NB4 (cell line): ENCODE measurements around the gene TNFRSF1A.

ENCODE experiments used
- DNase-seq: peaks from one replicate; pipeline ENCODE4 v3.0.0; 2010; ENCODE audit warnings: low read depth
- H3K4me3 ChIP-seq: one replicate; pipeline ENCODE4 v1.5.1; 2011; ENCODE audit warnings: mild to moderate bottlenecking, low read depth, low read length, moderate library complexity
- CTCF ChIP-seq: IDR thresholded peaks from one replicate; pipeline ENCODE4 v1.5.1; 2012; ENCODE audit warnings: low read depth, low read length
- MYC ChIP-seq: IDR thresholded peaks from 2 replicates; pipeline ENCODE4 v1.6.1; 2011; ENCODE audit warnings: low read depth, low read length
- POLR2A ChIP-seq: IDR thresholded peaks from 2 replicates; pipeline ENCODE4 v1.6.1; 2011; ENCODE audit warnings: mild to moderate bottlenecking; ENCODE audit not compliant: insufficient read length; ENCODE audit errors: extremely low read depth
- TF ChIP-seq, protein P1 (sequence below): IDR thresholded peaks from 2 replicates; pipeline ENCODE4 v1.6.1; 2011; ENCODE audit warnings: low read depth, low read length

The TNFRSF1A gene

DNA sequence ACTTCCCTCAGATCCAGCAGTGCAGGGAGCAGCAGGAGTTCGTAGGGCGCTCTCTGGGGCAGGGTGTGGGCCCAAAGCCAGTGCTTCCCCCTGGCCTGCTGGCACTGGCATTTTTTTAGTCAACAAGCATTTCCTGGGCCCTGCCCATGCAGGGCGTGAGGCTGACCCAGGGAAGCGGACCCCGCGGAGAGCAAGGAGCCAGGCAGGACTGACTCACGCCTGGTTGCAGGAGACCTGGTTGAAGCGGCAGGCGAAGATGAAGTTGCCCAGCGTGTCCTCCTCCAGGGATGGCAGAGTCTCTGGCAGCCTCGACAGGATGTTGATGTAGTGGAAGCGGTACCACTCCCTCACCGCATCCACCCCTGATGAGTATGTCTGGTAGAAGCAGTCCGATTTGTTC is 20.0 kb upstream of the TNFRSF1A start:
- TF ChIP-seq, protein P1, sequence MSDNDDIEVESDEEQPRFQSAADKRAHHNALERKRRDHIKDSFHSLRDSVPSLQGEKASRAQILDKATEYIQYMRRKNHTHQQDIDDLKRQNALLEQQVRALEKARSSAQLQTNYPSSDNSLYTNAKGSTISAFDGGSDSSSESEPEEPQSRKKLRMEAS = no peak
- TF ChIP-seq POLR2A = no peak
- no peak for TF ChIP-seq CTCF
- no peak for TF ChIP-seq MYC
- no peak for DNase-seq
- no peak overlapping the region for H3K4me3 ChIP-seq

GRCh38 chr12:6360578-6361490 is 19.0 kb upstream of the TNFRSF1A start:
- no peak overlapping the region for H3K4me3 ChIP-seq
- DNase-seq = no peak
- TF ChIP-seq, protein P1 = no peak
- no peak for TF ChIP-seq CTCF
- TF ChIP-seq POLR2A = no peak
- TF ChIP-seq MYC = no peak

GRCh38 chr12:6360080-6360571 is 18.2 kb upstream of the TNFRSF1A start:
- TF ChIP-seq POLR2A (no peak), MYC (no peak), CTCF (no peak)
- TF ChIP-seq, protein P1 = no peak
- DNase-seq = no peak
- H3K4me3 ChIP-seq = no peak overlapping the region

DNA sequence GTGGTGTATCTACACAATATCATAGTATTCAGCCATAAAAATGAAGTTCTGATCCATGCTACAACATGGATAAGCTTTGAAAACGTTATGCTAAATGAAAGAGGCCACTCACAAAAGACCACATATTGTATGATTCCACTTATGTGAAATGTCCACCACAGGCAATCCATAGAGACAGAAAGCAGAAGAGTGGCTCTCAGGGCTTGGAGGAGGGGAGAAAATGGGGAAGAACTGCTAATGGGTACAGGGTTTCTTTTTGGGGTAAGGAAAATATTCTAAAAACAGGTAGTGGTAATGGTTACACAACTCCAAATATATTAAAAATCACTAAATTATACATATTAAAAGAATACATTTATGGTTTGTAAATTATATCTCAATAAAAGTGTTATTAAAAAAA is 17.0 kb upstream of the TNFRSF1A start:
- DNase-seq = peak; percentile 64
- no peak overlapping the region for H3K4me3 ChIP-seq
- TF ChIP-seq, protein P1 = no peak
- TF ChIP-seq MYC (no peak), POLR2A (no peak), CTCF (no peak)

GRCh38 chr12:6356374-6356820 is 14.5 kb upstream of the TNFRSF1A start:
- no peak for DNase-seq
- TF ChIP-seq POLR2A (no peak), MYC (no peak), CTCF (no peak)
- TF ChIP-seq, protein P1 = no peak
- H3K4me3 ChIP-seq = no peak overlapping the region
